Stimulated activated CD4-positive, alpha-beta T cell treated with anti-CD3 and anti-CD28 coated beads, Interleukin-4, amount 100 ng/mL, for 1 hour (primary cell): ENCODE measurements around the gene LANCL2.
A peak's percentile ranks its signal among the peaks of the same experiment; 100 is the strongest.
"Not testable (repeated sequence)": the region's sequence is repeated elsewhere in the genome, so short reads cannot be mapped to it uniquely, and the experiment has no call there.

Experiments used
- DNase-seq: peaks from one replicate; pipeline ENCODE4 v3.0.0-alpha.2; 2020

Gene LANCL2

GRCh38 chr7:55363386-55364170 is 1.6 kb upstream of the LANCL2 start:
- DNase-seq: no peak

- peak; percentile 95 for DNase-seq
Observed at GRCh38 chr7:55365675-55366460, 731 bp downstream of the LANCL2 start.

GRCh38 chr7:55366461-55367070 is 1.4 kb downstream of the LANCL2 start:
- peak; percentile 13 for DNase-seq

GRCh38 chr7:55367283-55367840 is 2.2 kb downstream of the LANCL2 start:
- no peak for DNase-seq

GRCh38 chr7:55369427-55370400 is 4.6 kb downstream of the LANCL2 start:
- no peak for DNase-seq

GRCh38 chr7:55374213-55374612 is 9.1 kb downstream of the LANCL2 start:
- DNase-seq: no peak

GRCh38 chr7:55375237-55375636 is 10.1 kb downstream of the LANCL2 start:
- no peak for DNase-seq

- no peak for DNase-seq
Observed at GRCh38 chr7:55377162-55377817, 12.2 kb downstream of the LANCL2 start.

GRCh38 chr7:55379285-55379684 is 14.1 kb downstream of the LANCL2 start:
- DNase-seq: no peak

GRCh38 chr7:55381189-55381588 is 16.1 kb downstream of the LANCL2 start:
- no peak for DNase-seq

- no peak for DNase-seq
Observed at GRCh38 chr7:55381696-55382095, 16.6 kb downstream of the LANCL2 start.

GRCh38 chr7:55382251-55382650 is 17.1 kb downstream of the LANCL2 start:
- no peak for DNase-seq

- DNase-seq: no peak
Observed at GRCh38 chr7:55386541-55386940, 21.4 kb downstream of the LANCL2 start.

GRCh38 chr7:55387062-55387965 is 22.2 kb downstream of the LANCL2 start:
- no peak for DNase-seq

GRCh38 chr7:55396233-55396785 is 31.2 kb downstream of the LANCL2 start:
- DNase-seq: no peak

- no peak for DNase-seq
Observed at GRCh38 chr7:55397617-55398016, 32.5 kb downstream of the LANCL2 start.

GRCh38 chr7:55400191-55400590 is 35.1 kb downstream of the LANCL2 start:
- DNase-seq: no peak

- DNase-seq: not testable (repeated sequence)
Observed at GRCh38 chr7:55402506-55402905, 37.4 kb downstream of the LANCL2 start.

- no peak for DNase-seq
Observed at GRCh38 chr7:55405856-55406541, 40.9 kb downstream of the LANCL2 start.
